NCI-H524 (cell line): ENCODE data around the gene IL24.

Experiments used
- DNase-seq, 2 experiments: peaks; one replicate each; lab custom pipeline; 2025; lab: John Stamatoyannopoulos, UW

The IL24 gene

DNA sequence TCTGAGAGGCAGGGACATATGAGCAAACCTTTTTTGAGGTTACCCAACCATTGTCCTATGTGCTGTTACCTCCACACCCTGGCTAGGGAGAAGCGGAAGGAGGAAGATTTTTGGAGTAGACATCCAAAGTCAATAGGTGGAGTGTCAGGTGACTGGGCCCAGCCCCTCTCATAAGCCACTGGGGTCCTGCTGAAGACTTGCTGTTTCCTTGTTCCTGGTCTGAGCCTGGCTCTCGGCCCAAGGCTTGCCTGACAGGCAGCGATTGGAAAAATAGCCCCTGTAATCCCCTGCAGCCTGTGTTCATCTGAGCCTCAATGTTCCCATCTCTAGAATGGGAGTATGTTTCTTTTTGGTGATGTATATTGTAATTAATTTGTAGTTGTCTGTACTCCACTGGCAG is 55.9 kb downstream of the IL24 start:
- no peak for DNase-seq

DNA sequence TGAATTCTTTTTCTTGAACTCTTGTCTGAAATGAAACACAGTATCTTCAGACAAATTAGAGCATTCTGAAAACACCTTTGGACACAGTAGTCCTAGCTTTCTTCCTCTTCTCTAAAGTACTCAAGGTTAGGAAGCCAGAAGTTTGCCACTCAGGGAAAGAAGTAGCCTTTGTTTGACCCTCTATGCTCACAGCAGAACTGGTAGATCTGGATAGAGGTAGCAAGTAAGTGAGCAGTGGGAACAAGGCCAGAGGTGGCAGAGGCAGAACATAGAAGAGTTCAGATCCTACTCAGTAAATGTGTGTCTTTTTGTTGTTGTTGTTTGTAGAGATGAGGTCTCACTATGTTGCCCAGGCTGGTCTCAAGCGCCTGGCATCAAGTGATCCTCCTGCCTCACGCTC is 56.4 kb downstream of the IL24 start:
- DNase-seq, result no peak
